ENCODE data around the gene ACTL7A. TPM values are rescaled to one million over a fixed set of nuclear protein-coding genes. Genes with fewer than 3 reads are reported as not detected.

The ACTL7A gene
- total RNA-seq (not detected), polyA plus RNA-seq (not detected)
- long read RNA-seq, donor 1, result 0 reads
- long read RNA-seq, donor 2, result 0 reads
- long read RNA-seq, donor 3, result 0 reads
- long read RNA-seq, donor 4, result 0 reads

- intact Hi-C loops (cut with DNase I), result no loop called here
- WGBS, result 96% methylated on average over 3 of the region's 3 CpGs
- Histone ChIP-seq H3K4me3 (ENCODE audit: low read length) (no peak within 1 kb of the TSS), H3K4me1 (ENCODE audit: control insufficient read depth, insufficient read depth, low read length) (peaks cover 3% of the 10 kb centered on the region), H3K9me3 (ENCODE audit: control insufficient read depth, low read length) (no peaks in the 10 kb centered on the region), H3K27me3 (ENCODE audit: control insufficient read depth, insufficient read depth) (no peaks in the 10 kb centered on the region), H3K27ac (ENCODE audit: low read length) (no peak within 1 kb of the TSS)
- DNase-seq (no peak), ATAC-seq (no peak)
Observed at GRCh38 chr9:108861997-108862396, at the start of gene ACTL7A. TSS of gene ACTL7A (plus strand) at chr9:108862266. CDS start at chr9:108862323, 57 bp downstream.

- no peak overlapping the region for H3K4me3 ChIP-seq (ENCODE audit: low read length)
- no peak overlapping the region for H3K27ac ChIP-seq (ENCODE audit: low read length)
- ATAC-seq (no peak), DNase-seq (no peak)
- intact Hi-C loops (cut with DNase I), result no loop called here
- no peaks in the 10 kb centered on the region for H3K9me3 ChIP-seq (ENCODE audit: control insufficient read depth, low read length)
- H3K4me1 ChIP-seq (ENCODE audit: control insufficient read depth, insufficient read depth, low read length), result no peaks in the 10 kb centered on the region
- H3K27me3 ChIP-seq (ENCODE audit: control insufficient read depth, insufficient read depth), result no peaks in the 10 kb centered on the region
- WGBS, result 62% methylated on average over 8 of the region's 8 CpGs
Observed at GRCh38 chr9:108812396-108813025, 49.6 kb upstream of the ACTL7A start.

DNA sequence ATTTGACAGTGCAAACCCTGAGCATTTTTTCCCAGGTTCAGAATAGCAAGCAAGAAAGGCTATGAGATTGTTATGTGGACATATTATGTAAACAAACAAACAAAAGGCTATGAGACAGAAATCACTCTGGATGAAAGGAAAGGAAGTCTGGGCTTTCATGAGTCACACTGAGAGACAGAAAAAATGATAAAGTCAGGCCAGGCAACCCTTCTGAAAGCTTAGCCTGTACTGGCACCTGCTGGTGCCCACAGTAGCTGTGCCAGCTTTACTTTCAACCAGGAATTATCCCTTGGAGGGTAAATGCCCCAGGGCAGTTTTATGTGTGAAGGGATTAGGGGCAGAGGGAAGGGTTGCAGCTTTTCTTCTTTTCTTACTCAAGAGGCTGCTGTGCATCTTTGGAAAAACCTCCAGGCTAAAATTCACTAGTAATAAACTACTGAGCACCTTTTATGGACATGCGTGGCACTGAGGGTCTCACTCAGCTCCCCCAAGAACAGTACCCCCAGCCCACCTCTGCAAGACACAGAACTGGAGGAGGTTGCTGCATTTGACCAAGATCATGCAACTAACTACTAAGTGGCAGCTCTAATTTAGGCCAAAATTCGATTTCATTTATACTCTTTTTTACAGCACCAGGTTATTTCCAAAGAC is 48.0 kb upstream of the ACTL7A start:
- intact Hi-C loops (cut with DNase I), result no loop called here
- no peak overlapping the region for H3K27ac ChIP-seq (ENCODE audit: low read length)
- DNase-seq (no peak), ATAC-seq (peak; percentile 51 to 78)
- 89% methylated on average over 2 of the region's 2 CpGs for WGBS
- no peaks in the 10 kb centered on the region for H3K9me3 ChIP-seq (ENCODE audit: control insufficient read depth, low read length)
- no peak overlapping the region for H3K4me3 ChIP-seq (ENCODE audit: low read length)
- no peaks in the 10 kb centered on the region for H3K27me3 ChIP-seq (ENCODE audit: control insufficient read depth, insufficient read depth)
- H3K4me1 ChIP-seq (ENCODE audit: control insufficient read depth, insufficient read depth, low read length), result no peaks in the 10 kb centered on the region

- 83% methylated on average over 3 of the region's 3 CpGs for WGBS
- Histone ChIP-seq H3K9me3 (ENCODE audit: control insufficient read depth, low read length) (no peaks in the 10 kb centered on the region), H3K27me3 (ENCODE audit: control insufficient read depth, insufficient read depth) (no peaks in the 10 kb centered on the region), H3K4me3 (ENCODE audit: low read length) (no peak overlapping the region), H3K4me1 (ENCODE audit: control insufficient read depth, insufficient read depth, low read length) (no peaks in the 10 kb centered on the region), H3K27ac (ENCODE audit: low read length) (no peak overlapping the region)
- DNase-seq, result no peak
- intact Hi-C loops (cut with DNase I), result no loop called here
- no peak for ATAC-seq
Observed at GRCh38 chr9:108815156-108815555, 46.9 kb upstream of the ACTL7A start.

DNA sequence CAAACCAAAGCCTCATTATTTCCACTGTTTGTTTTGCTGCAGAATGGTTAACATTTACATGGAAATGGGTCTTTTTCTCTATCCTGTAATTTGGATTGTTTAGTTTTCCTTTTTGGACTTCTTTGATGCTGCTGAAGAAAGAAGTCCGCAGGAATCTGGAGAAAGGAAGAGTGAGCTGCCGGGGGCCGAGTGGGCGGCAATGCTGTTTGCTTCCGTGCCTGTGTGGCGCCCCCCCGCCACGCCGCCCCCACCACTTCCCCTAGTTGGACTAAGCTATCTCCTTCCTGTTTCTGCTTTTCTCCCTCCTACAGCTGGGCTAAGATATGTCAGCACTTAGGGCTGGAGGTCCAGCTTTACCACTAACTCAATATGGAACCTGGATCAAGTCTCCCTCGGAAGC is 46.0 kb upstream of the ACTL7A start:
- no peaks in the 10 kb centered on the region for H3K9me3 ChIP-seq (ENCODE audit: control insufficient read depth, low read length)
- peak; percentile 43 to 60 for ATAC-seq
- no peaks in the 10 kb centered on the region for H3K4me1 ChIP-seq (ENCODE audit: control insufficient read depth, insufficient read depth, low read length)
- intact Hi-C loops (cut with DNase I), result no loop called here
- H3K27ac ChIP-seq (ENCODE audit: low read length), result no peak overlapping the region
- H3K27me3 ChIP-seq (ENCODE audit: control insufficient read depth, insufficient read depth), result no peaks in the 10 kb centered on the region
- 33% methylated on average over 10 of the region's 10 CpGs for WGBS
- peak in 1 of 3 donors; percentile 70 for DNase-seq
- no peak overlapping the region for H3K4me3 ChIP-seq (ENCODE audit: low read length)

DNA sequence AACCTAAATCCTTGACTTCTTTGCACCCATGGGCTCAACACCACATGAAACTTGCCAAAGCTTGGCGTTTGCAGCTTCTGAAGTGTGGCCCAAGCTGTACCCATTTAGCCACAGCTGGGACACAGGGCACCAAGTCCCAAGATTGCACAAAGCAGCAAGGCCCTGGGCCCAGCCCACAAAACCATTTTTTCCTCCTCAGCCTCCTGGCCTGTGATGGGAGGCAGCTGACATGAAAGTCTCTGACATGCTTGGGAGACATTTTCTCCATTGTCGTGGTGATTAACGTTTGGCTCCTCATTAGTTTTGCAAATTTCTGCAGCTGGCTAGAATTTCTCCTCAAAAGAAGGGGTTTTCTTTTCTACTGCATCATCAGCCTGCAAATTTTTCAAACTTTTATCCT is 38.2 kb upstream of the ACTL7A start:
- 88% methylated on average over 3 of the region's 3 CpGs for WGBS
- Histone ChIP-seq H3K27ac (ENCODE audit: low read length) (no peak overlapping the region), H3K4me1 (ENCODE audit: control insufficient read depth, insufficient read depth, low read length) (no peaks in the 10 kb centered on the region), H3K4me3 (ENCODE audit: low read length) (no peak overlapping the region), H3K9me3 (ENCODE audit: control insufficient read depth, low read length) (peaks cover 3% of the 10 kb centered on the region), H3K27me3 (ENCODE audit: control insufficient read depth, insufficient read depth) (no peaks in the 10 kb centered on the region)
- DNase-seq (no peak), ATAC-seq (no peak)
- intact Hi-C loops (cut with DNase I), result no loop called here

DNA sequence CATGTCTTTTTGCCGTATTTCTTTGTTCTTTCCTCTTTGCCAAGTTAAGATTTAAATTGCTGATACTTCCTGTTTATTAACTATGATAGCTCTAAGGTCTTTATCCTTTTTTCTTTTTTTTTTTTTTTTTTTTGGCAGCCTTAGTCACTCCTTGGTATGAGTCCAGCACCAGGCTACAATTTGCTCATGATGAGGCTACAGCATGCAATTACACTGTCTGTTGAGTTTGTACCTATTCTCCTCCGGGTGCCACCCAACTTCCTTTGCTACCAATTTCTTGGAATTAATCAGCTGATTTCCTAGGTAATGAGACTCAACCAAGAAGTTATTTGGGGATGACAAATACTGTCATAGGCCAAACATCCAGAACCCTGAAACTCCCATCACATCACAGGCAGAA is 31.8 kb upstream of the ACTL7A start:
- ATAC-seq (no peak), DNase-seq (no peak)
- Histone ChIP-seq H3K27me3 (ENCODE audit: control insufficient read depth, insufficient read depth) (no peaks in the 10 kb centered on the region), H3K4me3 (ENCODE audit: low read length) (no peak overlapping the region), H3K27ac (ENCODE audit: low read length) (no peak overlapping the region), H3K9me3 (ENCODE audit: control insufficient read depth, low read length) (no peaks in the 10 kb centered on the region), H3K4me1 (ENCODE audit: control insufficient read depth, insufficient read depth, low read length) (no peaks in the 10 kb centered on the region)
- 58% methylated on average over 2 of the region's 2 CpGs for WGBS
- intact Hi-C loops (cut with DNase I), result no loop called here

- Histone ChIP-seq H3K9me3 (ENCODE audit: control insufficient read depth, low read length) (no peaks in the 10 kb centered on the region), H3K4me1 (ENCODE audit: control insufficient read depth, insufficient read depth, low read length) (no peaks in the 10 kb centered on the region), H3K27ac (ENCODE audit: low read length) (no peak overlapping the region), H3K27me3 (ENCODE audit: control insufficient read depth, insufficient read depth) (no peaks in the 10 kb centered on the region), H3K4me3 (ENCODE audit: low read length) (no peak overlapping the region)
- DNase-seq, result no peak
- ATAC-seq, result no peak
- intact Hi-C loops (cut with DNase I), result no loop called here
- 74% methylated on average over 1 of the region's 1 CpG for WGBS
Observed at GRCh38 chr9:108831496-108832178, 30.4 kb upstream of the ACTL7A start.

DNA sequence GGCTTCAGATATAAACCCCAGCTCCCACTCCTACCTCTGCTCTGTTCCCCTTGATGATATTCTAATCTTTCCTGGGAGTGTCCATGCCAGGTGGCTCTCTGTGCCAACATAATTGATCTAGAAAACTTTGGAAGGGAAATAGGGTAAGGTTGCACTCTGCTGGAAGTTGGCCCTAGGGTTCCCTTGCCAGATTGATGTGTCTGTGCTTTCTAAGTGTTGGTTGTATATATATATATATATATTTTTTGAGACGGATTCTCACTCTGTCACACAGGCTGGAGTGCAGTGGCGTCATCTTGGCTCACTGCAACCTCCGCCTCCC is 29.9 kb upstream of the ACTL7A start:
- H3K4me1 ChIP-seq (ENCODE audit: control insufficient read depth, insufficient read depth, low read length), result no peaks in the 10 kb centered on the region
- no peaks in the 10 kb centered on the region for H3K9me3 ChIP-seq (ENCODE audit: control insufficient read depth, low read length)
- 96% methylated on average over 3 of the region's 3 CpGs for WGBS
- no peak overlapping the region for H3K4me3 ChIP-seq (ENCODE audit: low read length)
- intact Hi-C loops (cut with DNase I), result no loop called here
- ATAC-seq (no peak), DNase-seq (no peak)
- no peaks in the 10 kb centered on the region for H3K27me3 ChIP-seq (ENCODE audit: control insufficient read depth, insufficient read depth)
- no peak overlapping the region for H3K27ac ChIP-seq (ENCODE audit: low read length)

DNA sequence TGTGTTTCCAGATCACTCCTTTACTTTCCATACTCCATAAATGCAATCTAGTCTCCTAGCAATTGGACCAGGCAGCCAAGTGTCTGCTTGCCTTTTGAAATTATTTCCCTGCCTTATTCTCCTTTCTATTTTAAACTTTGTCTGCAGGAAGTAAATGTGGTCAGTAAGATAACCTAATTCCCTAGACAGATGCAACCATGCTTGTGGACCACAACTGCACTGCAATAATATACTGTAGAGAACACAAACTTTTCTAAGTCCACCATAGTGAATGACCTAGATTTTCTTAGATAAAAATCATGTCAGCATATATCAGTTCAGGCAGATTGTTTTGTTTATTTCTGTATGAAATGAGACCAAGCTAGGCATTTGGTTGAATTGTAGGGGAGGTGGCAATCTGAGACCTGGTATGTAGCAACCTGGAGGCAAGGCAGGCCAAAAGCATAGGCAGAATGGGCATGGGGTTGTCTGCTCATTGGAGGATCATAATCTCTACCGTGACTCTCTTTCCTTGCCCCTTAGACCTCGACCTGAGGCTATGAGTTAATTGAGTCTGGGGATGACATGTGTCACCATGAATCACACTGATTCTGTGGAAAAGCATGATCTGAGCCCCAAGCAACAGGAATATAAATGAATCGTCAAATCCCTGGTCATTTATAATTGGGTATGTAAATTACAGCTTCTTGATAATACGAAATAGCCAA is 27.0 kb upstream of the ACTL7A start:
- no peaks in the 10 kb centered on the region for H3K27me3 ChIP-seq (ENCODE audit: control insufficient read depth, insufficient read depth)
- WGBS, result 77% methylated on average over 4 of the region's 4 CpGs
- H3K27ac ChIP-seq (ENCODE audit: low read length), result no peak overlapping the region
- intact Hi-C loops (cut with DNase I), result no loop called here
- ATAC-seq (no peak), DNase-seq (no peak)
- H3K9me3 ChIP-seq (ENCODE audit: control insufficient read depth, low read length), result no peaks in the 10 kb centered on the region
- H3K4me1 ChIP-seq (ENCODE audit: control insufficient read depth, insufficient read depth, low read length), result no peaks in the 10 kb centered on the region
- H3K4me3 ChIP-seq (ENCODE audit: low read length), result no peak overlapping the region

DNA sequence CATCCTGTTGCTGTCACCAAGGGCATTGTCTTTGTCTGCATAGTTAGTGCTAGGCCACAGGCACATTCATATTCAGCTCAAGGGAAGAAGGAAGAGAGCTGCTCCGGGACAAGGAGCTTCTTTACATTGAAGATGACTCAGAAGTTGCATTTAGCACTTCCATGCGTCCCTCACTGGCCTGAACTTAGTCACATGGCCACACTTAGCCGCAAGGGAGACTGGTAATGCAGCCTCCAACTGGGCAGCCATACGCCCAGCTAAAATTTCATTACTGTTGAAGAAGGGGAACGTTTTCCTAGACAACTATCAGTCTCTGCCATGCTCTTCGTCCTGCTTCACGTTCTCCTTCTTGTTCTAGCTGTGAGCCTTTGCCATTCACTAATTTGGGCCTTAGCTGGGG is 26.2 kb upstream of the ACTL7A start:
- Histone ChIP-seq H3K9me3 (ENCODE audit: control insufficient read depth, low read length) (no peaks in the 10 kb centered on the region), H3K4me1 (ENCODE audit: control insufficient read depth, insufficient read depth, low read length) (no peaks in the 10 kb centered on the region), H3K27me3 (ENCODE audit: control insufficient read depth, insufficient read depth) (no peaks in the 10 kb centered on the region), H3K27ac (ENCODE audit: low read length) (no peak overlapping the region), H3K4me3 (ENCODE audit: low read length) (no peak overlapping the region)
- no peak for DNase-seq
- intact Hi-C loops (cut with DNase I), result no loop called here
- no peak for ATAC-seq
- WGBS, result 88% methylated on average over 7 of the region's 7 CpGs

Data from right cardiac atrium (tissue), 5 donors.